Globus pallidus (tissue), 1 donor: Measurements from ENCODE around the gene ATP5F1D.

ENCODE experiments used
- DNase-seq: peaks from one replicate; pipeline ENCODE4 v3.0.0-alpha.2; 2015; ENCODE audit warnings: low spot score

The ATP5F1D gene

DNA sequence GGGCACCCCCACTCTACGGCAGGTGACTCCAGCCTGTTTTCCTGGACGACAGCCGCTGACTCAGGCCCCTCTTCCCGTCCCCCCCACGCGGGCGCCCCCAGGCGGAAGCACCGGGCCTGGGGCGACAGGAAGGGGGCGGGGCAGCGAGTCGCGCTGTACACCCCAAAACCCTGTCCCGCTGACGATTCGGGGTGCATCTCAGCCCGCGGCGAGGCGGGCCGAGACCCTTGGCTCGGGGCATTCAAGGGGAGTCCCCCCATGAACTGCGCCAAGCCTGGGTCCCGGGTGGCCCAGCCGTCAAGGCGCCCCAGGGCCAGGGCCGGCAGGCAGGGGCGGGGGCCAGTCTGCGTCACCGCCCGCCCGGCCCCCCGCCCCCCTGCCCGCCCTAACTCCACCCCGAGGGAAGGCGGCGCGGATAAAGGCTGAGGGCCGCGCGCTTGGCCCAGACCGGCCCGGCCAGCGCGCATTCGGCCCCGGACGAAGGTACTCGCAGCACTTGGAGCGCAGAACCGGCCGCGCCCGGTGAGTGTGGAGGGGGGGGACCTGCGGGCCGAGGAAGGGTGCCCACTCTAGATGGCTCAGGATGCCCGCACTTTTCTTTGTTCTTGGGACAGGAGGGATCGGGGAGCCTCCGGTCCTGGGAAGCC lies 6.7 kb downstream of the ATP5F1D start, which contains the start of gene MIDN:
Gene MIDN, plus strand, starts transcription at position 445 of the 647 bp plus-strand sequence. CDS start 1,714 bp downstream, outside the sequence.
- no peak for DNase-seq

- peak; percentile 80 for DNase-seq
Observed at GRCh38 chr19:1248786-1249297, 7.3 kb downstream of the ATP5F1D start.

DNA sequence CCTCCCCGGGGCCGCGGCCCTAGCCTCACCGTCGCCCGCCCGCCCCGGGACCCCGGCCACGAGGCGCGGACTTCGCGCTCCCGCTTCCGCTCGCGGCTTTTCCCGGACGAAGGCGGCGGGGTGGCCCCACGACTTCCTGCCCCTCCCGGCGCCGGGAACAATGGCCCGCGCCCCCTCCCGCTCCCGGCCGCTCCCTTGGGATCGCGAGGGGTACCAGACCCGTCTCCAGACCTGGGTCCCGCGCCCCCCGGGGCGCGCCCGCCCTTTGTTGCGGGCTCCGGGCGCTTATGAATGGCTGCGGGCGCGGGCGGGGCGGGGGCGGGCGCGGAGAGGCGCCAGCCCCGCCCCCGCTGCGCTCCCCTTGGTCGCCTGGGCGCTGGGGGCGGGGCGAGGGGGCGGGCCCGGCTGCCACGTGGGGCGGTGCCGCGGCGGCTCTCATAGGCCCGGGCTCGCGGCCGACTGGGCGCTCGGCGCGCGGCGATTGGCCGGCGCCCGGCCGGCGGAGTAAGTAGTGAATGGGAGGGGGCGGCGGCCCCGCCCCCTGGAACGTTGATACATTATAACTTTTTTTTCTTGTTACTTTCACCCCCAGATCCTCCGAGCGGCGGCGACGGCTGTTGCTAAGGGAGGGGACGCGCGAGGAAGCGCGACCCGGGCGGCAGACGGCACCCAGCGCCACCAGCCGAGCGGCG lies 7.9 kb downstream of the ATP5F1D start:
- DNase-seq = peak; percentile 95

GRCh38 chr19:1249990-1250436 lies 8.5 kb downstream of the ATP5F1D start:
- DNase-seq = no peak

DNA sequence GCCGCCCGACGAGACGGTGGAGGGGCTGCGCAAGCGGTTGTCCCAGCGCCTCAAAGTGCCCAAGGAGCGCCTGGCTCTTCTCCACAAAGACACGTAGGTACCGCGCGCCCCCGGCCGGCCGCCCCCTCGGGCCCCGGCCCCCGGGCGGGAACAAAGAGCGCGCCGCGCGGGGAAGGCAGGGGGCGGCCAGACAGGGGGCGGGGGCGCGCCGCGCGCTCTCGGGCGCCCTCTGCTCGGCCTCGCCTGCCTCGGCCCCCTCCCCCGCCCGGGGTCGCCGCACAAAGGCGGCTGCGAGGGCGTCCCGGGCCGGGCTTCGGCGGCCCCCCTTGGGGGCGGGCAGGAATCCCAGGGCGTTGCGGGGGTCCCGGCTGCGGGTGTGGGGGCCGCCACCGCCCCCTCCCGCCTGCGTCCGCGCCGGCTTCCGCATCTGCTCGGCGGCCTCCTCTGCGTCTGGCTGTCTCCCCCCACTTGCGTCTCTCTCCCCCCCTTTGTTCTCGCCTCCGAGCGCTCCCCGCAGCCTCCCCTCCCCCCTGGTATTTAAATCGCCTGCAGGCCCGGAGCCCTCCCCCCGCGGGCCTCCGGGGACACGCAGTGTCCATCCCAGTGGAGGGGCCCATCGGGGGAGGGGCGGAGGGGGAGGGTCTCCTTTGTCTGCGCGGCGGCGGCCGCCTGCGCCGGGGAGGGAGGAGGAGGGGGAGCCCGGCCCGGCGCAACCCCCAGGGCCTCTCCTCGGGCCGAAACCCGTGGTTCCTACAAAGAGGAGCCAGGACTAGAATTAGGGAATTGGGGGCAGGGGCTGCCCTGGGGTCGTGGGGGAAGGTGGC lies 9.1 kb downstream of the ATP5F1D start:
- DNase-seq = peak; percentile 82

- DNase-seq = peak; percentile 81
Observed at GRCh38 chr19:1251330-1252220, 10.0 kb downstream of the ATP5F1D start.

DNA sequence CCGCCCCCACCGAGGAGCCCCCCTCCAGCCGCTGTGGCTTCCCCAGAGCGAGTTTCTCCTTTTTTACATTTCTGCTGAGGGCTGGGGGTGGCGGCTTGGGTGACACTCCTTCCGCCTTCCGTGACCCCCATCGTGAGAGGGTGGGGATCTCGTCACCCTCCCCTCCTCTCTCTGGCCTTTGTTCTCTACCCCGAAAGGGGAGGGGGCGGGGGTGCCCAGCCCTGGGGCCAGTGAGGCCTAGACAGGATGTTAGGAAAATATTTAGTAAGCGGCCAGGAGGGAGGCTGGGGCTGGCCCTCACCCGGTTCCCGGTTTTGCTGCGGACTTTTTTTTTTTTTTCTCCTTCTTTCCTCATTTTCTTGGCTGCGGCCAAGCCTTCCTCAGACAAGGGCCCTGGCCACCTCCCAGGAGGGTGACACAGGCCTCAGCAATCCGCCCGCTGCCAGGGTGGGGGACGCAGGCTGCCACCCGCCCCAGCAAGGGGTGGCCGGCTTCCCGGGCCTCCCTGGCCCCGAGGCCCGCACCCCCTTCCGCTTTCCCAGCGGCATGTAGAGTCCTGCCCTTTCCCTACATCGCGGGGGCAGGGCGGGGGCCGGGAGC lies 10.8 kb downstream of the ATP5F1D start:
- peak; percentile 91 for DNase-seq

DNA sequence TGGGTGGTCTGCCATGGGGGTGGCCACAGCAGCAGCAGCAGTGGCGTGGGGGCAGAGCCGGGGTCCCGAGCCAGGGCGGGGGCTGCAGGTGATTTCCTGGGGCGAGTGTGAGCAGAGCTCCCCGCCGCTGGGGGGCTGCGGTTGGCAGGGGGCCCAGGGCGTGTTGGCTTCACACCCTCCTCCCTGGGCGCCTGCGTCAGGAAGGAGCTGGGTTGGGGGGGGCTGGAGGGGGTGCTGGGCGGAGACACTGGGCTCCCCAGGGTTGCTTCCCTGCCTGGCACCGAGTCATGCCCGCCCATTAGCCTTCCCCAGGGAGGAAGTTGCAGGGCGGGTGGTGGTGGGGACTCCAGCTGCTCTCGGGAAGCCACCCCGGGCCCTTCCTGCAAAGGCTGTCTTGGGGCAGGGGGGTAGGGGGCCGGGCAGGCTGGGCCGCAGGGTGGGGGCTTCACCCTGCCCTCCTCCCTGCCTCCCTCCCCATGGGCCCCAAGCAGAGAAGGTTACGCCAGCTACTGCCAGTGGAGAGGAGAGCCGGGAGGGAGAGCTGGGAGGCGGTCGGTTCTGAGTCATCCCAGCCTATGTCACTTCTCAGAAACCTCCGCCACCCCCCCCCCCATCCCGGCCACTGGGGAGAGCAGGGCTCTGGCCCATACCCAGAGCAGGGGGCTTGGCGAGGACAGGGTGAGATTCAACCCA lies 11.4 kb downstream of the ATP5F1D start:
- peak; percentile 96 for DNase-seq

GRCh38 chr19:1253514-1254080 lies 12.0 kb downstream of the ATP5F1D start:
- no peak for DNase-seq

- DNase-seq = peak; percentile 74
Observed at GRCh38 chr19:1254081-1254527, 12.6 kb downstream of the ATP5F1D start.

DNA sequence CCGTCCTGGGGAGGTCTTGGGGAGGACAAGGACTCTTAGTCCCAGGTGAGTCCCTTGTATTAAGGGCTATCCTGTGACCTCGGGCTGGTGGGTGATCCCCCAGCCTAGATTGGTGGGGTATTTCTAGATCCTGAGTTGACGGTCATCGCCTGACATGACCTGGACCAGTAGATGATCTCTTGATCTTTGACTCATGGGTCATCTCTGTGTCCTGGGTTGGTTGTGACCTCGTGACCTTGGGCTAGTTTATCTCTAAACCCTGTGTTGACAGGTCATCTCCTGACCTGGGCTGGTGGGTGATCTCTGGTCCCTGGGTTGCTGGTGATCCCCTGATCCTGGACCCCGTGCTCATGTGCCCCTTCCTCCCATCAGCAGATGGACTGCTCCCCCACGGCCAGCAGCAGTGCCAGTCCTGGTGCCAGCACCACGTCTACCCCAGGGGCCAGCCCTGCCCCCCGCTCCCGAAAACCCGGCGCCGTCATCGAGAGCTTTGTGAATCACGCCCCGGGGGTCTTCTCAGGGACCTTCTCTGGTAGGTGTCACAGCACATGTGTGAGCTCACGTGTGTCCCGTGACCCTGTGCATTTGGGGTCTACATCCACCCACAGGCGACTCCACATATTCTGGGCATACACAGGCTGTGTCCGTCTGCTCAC lies 13.1 kb downstream of the ATP5F1D start:
- DNase-seq = peak; percentile 33

GRCh38 chr19:1255186-1256161 lies 13.9 kb downstream of the ATP5F1D start:
- DNase-seq = peak; percentile 93

- no peak for DNase-seq
Observed at GRCh38 chr19:1256646-1257474, 15.3 kb downstream of the ATP5F1D start.

GRCh38 chr19:1257475-1258162 lies 16.1 kb downstream of the ATP5F1D start:
- DNase-seq = no peak

DNA sequence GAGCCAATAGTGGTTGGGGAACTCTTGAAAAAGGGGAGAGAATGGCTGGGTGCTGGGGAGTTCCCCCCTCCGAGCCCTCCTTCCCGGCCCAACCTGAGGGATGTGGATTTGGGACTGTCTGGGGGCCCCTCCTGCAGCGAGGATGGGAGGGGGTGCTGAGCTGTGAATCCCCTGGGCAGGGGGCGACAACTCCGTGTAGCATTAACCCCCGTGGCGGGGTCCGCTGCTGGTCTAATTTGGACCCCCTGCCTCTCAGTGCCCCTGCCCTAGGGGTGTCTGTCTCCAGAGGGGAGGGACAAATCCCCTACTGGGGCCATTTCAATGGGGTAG lies 16.6 kb downstream of the ATP5F1D start:
- no peak for DNase-seq

DNA sequence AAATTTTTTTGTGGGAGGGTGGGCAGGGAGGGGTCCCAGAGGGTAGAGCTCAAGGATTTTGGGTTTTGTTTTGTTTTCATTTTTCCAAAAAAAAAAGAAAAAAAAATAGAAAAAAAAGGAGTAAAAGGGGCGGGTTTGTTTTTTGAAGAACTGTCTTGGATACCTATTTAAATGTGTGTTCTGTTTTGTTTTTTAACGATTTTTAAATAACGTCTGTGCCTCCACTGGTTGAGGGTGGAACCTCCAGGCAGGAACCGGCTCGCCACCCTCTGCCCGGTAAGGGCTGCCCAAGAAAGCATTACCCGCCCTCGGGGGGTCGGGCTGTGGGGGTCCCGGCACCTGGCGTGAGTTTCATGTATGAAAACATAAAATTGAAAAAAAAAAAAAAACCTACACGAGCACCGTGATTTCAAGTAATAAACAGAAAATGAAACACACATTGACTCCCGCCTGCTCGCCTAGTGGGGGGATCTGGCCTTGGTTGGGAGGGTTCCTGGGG lies 17.2 kb downstream of the ATP5F1D start:
- DNase-seq = no peak
